AG09309 (cell line): Measurements from ENCODE around the gene MYO1E.
"Not testable (repeated sequence)": the region's sequence is repeated elsewhere in the genome, so short reads cannot be mapped to it uniquely, and the experiment has no call there.

Experiments
- DNase-seq: peaks from one replicate; pipeline ENCODE4 v3.0.0-alpha.2; 2010; ENCODE audit warnings: low read depth
- H3K4me3 ChIP-seq: 2 replicates; pipeline ENCODE4 v1.5.1; 2011; ENCODE audit warnings: mild to moderate bottlenecking, low read depth, low read length, moderate library complexity; ENCODE audit not compliant: control insufficient read depth
- TF ChIP-seq, protein P1 (sequence below): IDR thresholded peaks from 2 replicates; pipeline ENCODE4 v1.5.1; 2011; ENCODE audit warnings: mild to moderate bottlenecking, low read depth, low read length, inconsistent platforms; ENCODE audit not compliant: insufficient read depth, control insufficient read depth; ENCODE audit errors: missing control alignments

The MYO1E gene

DNA sequence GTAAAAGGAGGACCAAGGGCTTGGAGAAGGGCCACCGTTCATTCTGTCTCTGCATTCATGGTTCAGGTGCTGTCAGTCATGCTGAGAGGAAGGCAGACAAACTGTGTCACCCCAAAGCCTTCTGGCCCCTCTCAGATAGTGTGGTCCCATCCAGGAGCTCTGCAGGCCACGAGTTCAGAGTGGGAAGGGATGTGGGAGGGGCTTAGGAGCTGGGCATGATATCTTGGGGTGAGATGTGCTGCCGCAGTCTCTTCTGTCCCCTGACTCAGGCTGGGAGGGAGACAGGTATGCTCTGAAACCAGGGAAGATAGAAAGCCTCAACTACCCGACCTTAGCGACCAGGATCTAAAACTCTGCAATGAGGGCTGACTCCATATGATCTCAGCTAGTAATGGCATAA is 19.6 kb upstream of the MYO1E start:
- no peak for DNase-seq
- TF ChIP-seq, protein P1, sequence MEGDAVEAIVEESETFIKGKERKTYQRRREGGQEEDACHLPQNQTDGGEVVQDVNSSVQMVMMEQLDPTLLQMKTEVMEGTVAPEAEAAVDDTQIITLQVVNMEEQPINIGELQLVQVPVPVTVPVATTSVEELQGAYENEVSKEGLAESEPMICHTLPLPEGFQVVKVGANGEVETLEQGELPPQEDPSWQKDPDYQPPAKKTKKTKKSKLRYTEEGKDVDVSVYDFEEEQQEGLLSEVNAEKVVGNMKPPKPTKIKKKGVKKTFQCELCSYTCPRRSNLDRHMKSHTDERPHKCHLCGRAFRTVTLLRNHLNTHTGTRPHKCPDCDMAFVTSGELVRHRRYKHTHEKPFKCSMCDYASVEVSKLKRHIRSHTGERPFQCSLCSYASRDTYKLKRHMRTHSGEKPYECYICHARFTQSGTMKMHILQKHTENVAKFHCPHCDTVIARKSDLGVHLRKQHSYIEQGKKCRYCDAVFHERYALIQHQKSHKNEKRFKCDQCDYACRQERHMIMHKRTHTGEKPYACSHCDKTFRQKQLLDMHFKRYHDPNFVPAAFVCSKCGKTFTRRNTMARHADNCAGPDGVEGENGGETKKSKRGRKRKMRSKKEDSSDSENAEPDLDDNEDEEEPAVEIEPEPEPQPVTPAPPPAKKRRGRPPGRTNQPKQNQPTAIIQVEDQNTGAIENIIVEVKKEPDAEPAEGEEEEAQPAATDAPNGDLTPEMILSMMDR: no peak

DNA sequence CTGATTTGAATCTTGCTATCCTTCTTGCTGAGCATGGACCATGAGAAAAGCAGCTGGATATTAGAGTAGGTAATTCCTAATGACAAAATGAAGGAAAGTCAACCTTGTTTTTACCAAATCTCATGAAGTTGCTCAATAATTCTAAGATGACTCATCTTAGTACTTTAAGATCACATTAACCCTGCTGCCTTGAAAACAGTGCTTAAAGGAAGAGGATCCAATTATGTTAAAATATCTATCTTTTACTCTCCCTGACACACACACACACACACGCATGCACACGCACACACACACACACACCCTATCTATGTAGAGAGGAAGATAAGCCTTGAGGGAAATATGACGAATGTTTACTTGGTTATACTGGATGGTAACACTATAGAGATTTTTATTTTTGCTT is 16.0 kb upstream of the MYO1E start:
- TF ChIP-seq, protein P1: no peak
- DNase-seq: peak; percentile 16
- H3K4me3 ChIP-seq: no peak overlapping the region

More for the DNA sequence above, 19.6 kb upstream of the MYO1E start:
- no peak overlapping the region for H3K4me3 ChIP-seq

DNA sequence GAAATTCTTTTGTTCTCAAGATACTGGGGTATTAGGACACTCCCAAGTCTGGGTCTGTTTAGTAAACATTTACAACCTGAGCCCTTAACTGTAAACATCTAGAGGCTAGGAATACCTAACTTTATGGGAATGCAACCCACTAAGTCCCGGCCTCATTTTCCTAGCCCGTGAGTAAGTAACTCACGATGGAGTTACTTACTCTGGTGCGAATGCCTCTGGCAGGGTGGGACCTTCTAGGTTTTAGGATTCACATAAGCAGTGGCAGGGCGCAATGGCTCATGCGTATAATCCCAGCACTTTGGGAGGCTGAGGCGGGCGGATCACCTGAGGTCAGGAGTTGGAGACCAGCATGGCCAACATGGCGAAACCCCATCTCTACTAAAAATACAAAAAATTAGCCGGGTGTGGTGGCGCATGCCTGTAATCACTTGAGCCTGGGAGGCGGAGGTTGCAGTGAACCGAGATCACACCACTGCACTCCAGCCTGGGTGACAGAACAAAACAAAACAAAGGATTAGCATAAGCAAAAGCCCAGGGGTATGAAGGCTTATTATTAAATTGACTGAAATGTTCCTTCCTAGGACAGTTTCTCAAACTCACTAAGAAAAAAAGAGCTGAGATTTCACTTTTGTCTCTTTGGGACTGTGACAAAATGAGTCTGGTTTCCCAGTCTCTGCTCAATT is 14.7 kb upstream of the MYO1E start:
- not testable (repeated sequence) for H3K4me3 ChIP-seq

DNA sequence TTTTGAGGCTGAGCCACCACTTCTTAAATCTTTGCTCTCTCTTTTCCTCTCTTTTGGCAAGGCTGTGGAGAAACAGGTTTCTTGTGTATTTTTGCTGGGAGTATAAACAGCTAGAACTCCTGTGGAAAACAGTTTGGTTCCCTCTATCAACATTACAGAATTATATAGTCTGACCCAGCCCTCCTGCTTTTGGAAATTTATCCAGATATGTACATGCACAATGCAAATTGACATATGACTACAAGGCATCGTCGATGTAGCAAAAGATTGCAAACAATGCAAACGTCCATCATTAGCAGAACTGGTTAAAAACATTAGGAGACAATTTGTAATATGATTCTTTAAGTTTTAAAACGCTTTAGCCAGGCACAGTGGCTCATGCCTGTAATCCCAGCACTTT is 12.5 kb upstream of the MYO1E start:
- H3K4me3 ChIP-seq: no peak overlapping the region
- TF ChIP-seq, protein P1: no peak
- DNase-seq: no peak

More for the DNA sequence above, 14.7 kb upstream of the MYO1E start:
- DNase-seq: not testable (repeated sequence)

DNA sequence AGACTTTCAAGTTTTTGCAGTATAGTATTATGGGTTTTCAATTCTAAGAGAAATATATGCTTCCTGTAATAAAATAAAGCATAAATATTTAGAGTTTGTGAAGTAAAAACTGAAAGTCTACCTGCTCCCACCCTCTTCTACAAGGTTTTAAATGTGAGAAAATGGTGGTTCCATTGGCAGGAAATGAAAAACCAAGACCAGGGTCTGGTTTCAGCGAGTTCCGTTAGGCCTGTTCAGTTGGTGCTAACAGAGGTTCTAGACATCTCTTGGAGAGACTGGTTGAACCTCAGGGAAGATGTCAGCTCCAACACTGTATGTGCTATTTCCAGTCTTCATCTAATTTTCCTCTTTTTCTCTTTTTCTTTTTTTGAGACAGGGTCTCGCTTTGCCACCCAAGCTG is 11.8 kb upstream of the MYO1E start:
- H3K4me3 ChIP-seq: no peak overlapping the region
- no peak for DNase-seq
- TF ChIP-seq, protein P1: no peak

DNA sequence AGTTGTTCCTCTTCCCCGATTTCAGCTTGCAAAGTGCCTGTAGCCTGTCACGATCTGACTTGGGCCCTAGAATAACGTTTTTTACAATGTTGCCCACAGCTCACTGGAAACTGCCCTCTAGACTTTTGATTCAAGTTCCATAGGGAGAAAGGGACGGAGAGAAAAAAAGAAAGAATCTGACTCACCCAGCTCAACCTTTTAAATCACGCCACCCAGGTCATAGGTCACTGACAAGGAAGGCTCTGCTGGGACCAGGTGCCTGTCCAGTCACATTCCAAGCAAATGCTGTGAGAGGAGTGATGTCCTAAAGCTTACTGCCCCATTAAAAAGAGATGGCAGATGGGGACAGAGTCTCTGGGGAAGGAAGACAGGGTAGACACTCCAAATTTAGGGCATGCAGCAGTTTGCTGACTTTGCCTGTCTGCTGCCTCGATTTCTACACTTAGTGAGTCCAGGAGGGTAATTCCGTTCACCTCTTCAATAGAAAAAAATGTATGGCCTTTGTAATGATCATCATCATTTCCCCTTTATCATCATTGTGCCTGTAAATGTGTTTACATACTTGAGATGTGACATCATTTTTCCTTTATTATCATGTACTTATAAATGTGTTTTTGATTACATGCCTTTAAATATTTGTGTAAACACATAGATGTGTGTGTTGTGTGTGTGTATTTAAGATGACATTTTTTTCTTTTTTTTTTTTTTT is 8.4 kb upstream of the MYO1E start:
- TF ChIP-seq, protein P1: no peak
- no peak overlapping the region for H3K4me3 ChIP-seq
- DNase-seq: no peak

DNA sequence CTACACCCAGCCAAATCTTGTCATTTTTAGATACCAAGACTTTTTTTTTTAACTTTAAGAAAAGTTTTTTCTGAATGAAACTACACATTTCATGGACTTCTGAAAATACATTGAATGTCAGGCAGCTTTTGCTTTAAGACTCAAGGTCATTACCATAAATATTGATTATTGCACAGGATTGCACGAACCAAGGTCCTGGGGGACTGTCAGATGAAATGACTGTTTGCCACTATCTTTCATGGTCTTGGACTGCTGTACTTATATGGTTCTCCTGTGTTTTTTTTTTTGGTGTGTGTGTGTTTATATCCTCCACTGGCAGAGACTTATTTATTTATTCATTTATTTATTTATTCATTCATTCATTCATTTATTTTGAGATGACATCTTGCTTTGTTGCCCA is 6.9 kb upstream of the MYO1E start:
- DNase-seq: no peak
- TF ChIP-seq, protein P1: no peak
- no peak overlapping the region for H3K4me3 ChIP-seq
